H1 (cell line): ENCODE measurements around the gene GRID2. TPM values are rescaled to one million over a fixed set of nuclear protein-coding genes. Genes with fewer than 3 reads are reported as not detected.

Experiments
- FOSL1 ChIP-seq: IDR thresholded peaks from 2 replicates; pipeline ENCODE4 v1.6.1; 2011; ENCODE audit warnings: mild to moderate bottlenecking, low read depth, low read length, moderate library complexity; ENCODE audit not compliant: insufficient read depth
- POLR2A ChIP-seq, 2 experiments: IDR thresholded peaks; 1 replicate in 1 of 2; 2 replicates in 1 of 2; pipeline ENCODE4 v1.6.1; 2011; ENCODE audit warnings: low read depth in 2 of 2, low read length in 2 of 2, mild to moderate bottlenecking in 2 of 2; ENCODE audit errors: control extremely low read depth in 1 of 2
- RNF2 ChIP-seq: fragments of 200-900, 300-1000 bp; sonication (generic); IDR thresholded peaks from 2 replicates; pipeline ENCODE4 v1.7.1; 2016; ENCODE audit warnings: borderline replicate concordance, low read depth, mild to moderate bottlenecking, antibody characterized with exemption, low read length; ENCODE audit not compliant: poor library complexity, severe bottlenecking; ENCODE audit errors: missing control alignments
- ZNF274 ChIP-seq: IDR thresholded peaks from 2 replicates; pipeline ENCODE4 v1.7.0; 2012; ENCODE audit warnings: low read length, borderline replicate concordance; ENCODE audit errors: extremely low read depth
- polyA plus RNA-seq, 7 experiments: library from polyadenylated mRNA; depleted of rRNA in 3 of 7; stranded (reverse) in 5 of 7; unstranded in 2 of 7; fragments of >200 nt in 5 of 7; fragments of 200-250 nt in 2 of 7; gene quantifications; 1 replicate in 5 of 7; 2 replicates in 1 of 7; 4 replicates in 1 of 7; pipeline versions ENCODE4 v1.2.1 to v1.2.3, GENCODE V29; 2011 to 2013; ENCODE audit warnings: missing spikeins in 2 of 7, mixed read lengths in 2 of 7
- total RNA-seq: library from RNA; stranded (reverse); fragmentation: NEBNext Ultra II Directional; extraction: Animal tissue kit (Norgen Biotek cat#: 25700); gene quantifications from 2 replicates; pipeline ENCODE4 v1.2.1, GENCODE V29; 2021

Gene GRID2
- total and polyA plus RNA-seq, 2 of the 8 experiments (the other 6 are each of a cell fraction or from before 2014, with no cell fraction given), result 31.1 to 81.9 TPM

- TF ChIP-seq FOSL1 (no peak), POLR2A (IDR thresholded peaks at IDR 0.05; ENCODE audit: control extremely low read depth in 1 of 2, low read depth in 2 of 2, low read length in 2 of 2) (no peak), RNF2 (no peak), ZNF274 (no peak)
Observed at GRCh38 chr4:93688978-93689377, 1385.2 kb downstream of the GRID2 start (continued).
